Activated B cell treated with CpG ODN at 0.5 μM for 24 hours (primary cell): ENCODE data around the gene PDCD1. TPM values are rescaled to one million over a fixed set of nuclear protein-coding genes. Genes with fewer than 3 reads are reported as not detected.
"Not testable (repeated sequence)": the region's sequence is repeated elsewhere in the genome, so short reads cannot be mapped to it uniquely, and the experiment has no call there.

ENCODE experiments used
- ATAC-seq: fragments of 200-7000 bp; cut with Tn5 transposase; one replicate; pipeline ENCODE4 v1.10.0; 2021; ENCODE audit warnings: low read depth, mild to moderate bottlenecking, moderate library complexity
- CTCF ChIA-PET: fragments of 350-600 bp; sonication (Branson Sonifier 250); formaldehyde crosslinking; loops from one replicate; lab custom pipeline; 2021; ENCODE audit warnings: antibody characterized with exemption; lab: Charles Lee
- POLR2A ChIA-PET: fragments of 350-600 bp; sonication (Branson Sonifier 250); formaldehyde crosslinking; loops from one replicate; lab custom pipeline; 2021; ENCODE audit warnings: antibody characterized with exemption; lab: Charles Lee
- DNase-seq: peaks from one replicate; pipeline ENCODE4 v3.0.0; 2022
- H3K27ac Mint-ChIP-seq: one replicate; pipeline ENCODE4 v1.8.0; 2020; ENCODE audit warnings: mixed read lengths
- H3K27me3 Mint-ChIP-seq: one replicate; pipeline ENCODE4 v1.8.0; 2021; ENCODE audit warnings: mixed read lengths
- H3K36me3 Mint-ChIP-seq: one replicate; pipeline ENCODE4 v1.8.0; 2021; ENCODE audit warnings: low read depth, mixed read lengths
- H3K4me1 Mint-ChIP-seq: one replicate; pipeline ENCODE4 v1.8.0; 2021; ENCODE audit warnings: mixed read lengths
- H3K4me3 Mint-ChIP-seq: one replicate; pipeline ENCODE4 v1.8.0; 2020; ENCODE audit warnings: mild to moderate bottlenecking, mixed read lengths
- H3K9me3 Mint-ChIP-seq: one replicate; pipeline ENCODE4 v1.8.0; 2020; ENCODE audit warnings: mixed read lengths
- intact Hi-C: fragments of 100-400 bp; cut with micrococcal nuclease; formaldehyde crosslinking; loops from one replicate; pipeline ENCODE4 v1.15.1; 2024
- total RNA-seq: library from RNA; stranded (reverse); gene quantifications from 2 replicates; pipeline ENCODE4 v1.2.3, GENCODE V29; 2022
- TF ChIP-seq, protein P1 (sequence below): fragments of 200-600 bp; IDR thresholded peaks from one replicate; pipeline ENCODE4 v1.8.0; 2022; ENCODE audit warnings: antibody characterized with exemption, mild to moderate bottlenecking

The PDCD1 gene
- total RNA-seq, 1 donor from 2014 or later, result 3.5 TPM

GRCh38 chr2:241835611-241836010, 23.1 kb downstream of the PDCD1 start:
- no peak for DNase-seq
- ATAC-seq, result no peak
- TF ChIP-seq, protein P1, sequence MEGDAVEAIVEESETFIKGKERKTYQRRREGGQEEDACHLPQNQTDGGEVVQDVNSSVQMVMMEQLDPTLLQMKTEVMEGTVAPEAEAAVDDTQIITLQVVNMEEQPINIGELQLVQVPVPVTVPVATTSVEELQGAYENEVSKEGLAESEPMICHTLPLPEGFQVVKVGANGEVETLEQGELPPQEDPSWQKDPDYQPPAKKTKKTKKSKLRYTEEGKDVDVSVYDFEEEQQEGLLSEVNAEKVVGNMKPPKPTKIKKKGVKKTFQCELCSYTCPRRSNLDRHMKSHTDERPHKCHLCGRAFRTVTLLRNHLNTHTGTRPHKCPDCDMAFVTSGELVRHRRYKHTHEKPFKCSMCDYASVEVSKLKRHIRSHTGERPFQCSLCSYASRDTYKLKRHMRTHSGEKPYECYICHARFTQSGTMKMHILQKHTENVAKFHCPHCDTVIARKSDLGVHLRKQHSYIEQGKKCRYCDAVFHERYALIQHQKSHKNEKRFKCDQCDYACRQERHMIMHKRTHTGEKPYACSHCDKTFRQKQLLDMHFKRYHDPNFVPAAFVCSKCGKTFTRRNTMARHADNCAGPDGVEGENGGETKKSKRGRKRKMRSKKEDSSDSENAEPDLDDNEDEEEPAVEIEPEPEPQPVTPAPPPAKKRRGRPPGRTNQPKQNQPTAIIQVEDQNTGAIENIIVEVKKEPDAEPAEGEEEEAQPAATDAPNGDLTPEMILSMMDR, result no peak
- Mint-ChIP-seq H3K27ac (no peak overlapping the region), H3K36me3 (no peaks in the 10 kb centered on the region), H3K27me3 (peaks cover 15% of the 10 kb centered on the region), H3K4me3 (no peak overlapping the region), H3K4me1 (no peaks in the 10 kb centered on the region), H3K9me3 (peaks cover 6% of the 10 kb centered on the region)
- intact Hi-C loops, result no loop called here
- ChIA-PET POLR2A (no interaction called here), CTCF (no interaction called here)

DNA sequence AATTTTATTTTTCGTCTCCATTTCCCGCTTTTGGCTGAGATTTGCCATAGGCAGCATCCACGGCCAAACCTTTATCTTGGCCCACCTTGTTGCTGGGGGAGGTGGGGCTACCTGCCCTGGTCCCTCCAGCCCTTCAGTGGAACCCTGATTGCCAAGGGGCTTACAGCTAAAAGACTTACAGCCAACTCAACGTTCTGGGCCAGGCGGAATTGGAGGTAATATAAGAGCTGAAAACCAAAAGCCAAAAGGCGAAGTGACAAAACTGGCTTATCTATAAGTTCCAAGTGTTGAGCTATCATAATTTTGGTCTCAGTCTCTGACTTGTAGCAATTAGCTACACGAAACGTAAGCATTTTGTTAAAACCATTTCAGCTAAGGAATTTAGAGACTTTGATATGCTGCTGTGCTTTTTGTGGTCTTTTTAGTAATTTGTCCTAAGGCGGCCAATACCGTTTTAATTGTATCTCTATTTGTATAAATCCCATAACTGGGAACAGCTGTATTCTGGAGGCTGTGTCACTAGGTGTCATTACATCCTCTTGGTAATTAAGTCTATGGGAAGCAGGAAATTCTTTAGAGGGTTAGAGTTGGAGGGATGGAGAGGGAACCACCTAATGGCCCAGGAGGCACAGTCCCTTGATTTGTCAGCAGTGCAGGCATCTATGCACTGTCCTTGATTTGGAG, 24.0 kb downstream of the PDCD1 start:
- no peak for ATAC-seq
- CTCF ChIA-PET, result no interaction called here
- Mint-ChIP-seq H3K27me3 (peaks cover 20% of the 10 kb centered on the region), H3K36me3 (no peaks in the 10 kb centered on the region), H3K4me3 (no peak overlapping the region), H3K4me1 (no peaks in the 10 kb centered on the region), H3K27ac (no peak overlapping the region), H3K9me3 (peaks cover 6% of the 10 kb centered on the region)
- intact Hi-C loops, result no loop called here
- TF ChIP-seq, protein P1, result no peak
- POLR2A ChIA-PET, result no interaction called here
- DNase-seq, result no peak

GRCh38 chr2:241833756-241834526, 24.8 kb downstream of the PDCD1 start:
- ATAC-seq, result not testable (repeated sequence)

DNA sequence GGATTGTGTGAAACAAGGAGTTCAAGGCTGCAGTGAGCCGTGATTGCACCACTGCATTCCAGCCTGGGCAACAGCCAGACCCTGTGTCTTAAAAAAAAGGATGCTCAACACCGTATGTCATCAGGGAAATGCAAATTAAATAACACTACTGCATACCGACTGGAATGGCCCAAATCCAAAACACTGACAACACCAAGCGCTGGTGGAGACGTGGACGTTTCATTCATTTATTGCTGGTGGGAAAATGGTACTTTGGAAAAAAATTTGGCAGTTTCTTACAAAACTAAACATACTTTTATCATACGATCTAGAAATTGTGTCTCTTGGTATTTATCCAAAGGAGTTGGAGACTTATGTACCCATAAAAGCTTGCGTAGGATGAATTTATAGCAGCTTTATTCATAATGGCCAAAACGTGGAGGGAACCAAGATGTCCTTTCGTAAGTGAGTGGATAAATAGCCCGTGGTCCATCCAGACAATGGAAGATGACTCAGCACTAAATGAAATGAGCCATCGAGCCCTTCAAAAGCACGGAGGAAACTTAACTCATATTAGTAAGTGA, 25.5 kb downstream of the PDCD1 start:
- H3K9me3 Mint-ChIP-seq, result peaks cover 7% of the 10 kb centered on the region
- H3K27me3 Mint-ChIP-seq, result peaks cover 21% of the 10 kb centered on the region
- DNase-seq (no peak), ATAC-seq (no peak)
- no peaks in the 10 kb centered on the region for H3K4me1 Mint-ChIP-seq
- no peak overlapping the region for H3K27ac Mint-ChIP-seq
- intact Hi-C loops, result no loop called here
- TF ChIP-seq, protein P1, result no peak
- CTCF ChIA-PET, result no interaction called here
- H3K4me3 Mint-ChIP-seq, result no peak overlapping the region
- POLR2A ChIA-PET, result interaction anchor here (0.7 kb wide), 1 partner anchor 132 kb away, joined by 4 read pairs; no protein-coding TSS in a partner anchor
- no peaks in the 10 kb centered on the region for H3K36me3 Mint-ChIP-seq

More at GRCh38 chr2:241833756-241834526, 24.8 kb downstream of the PDCD1 start:
- H3K4me3 Mint-ChIP-seq, CTCF ChIA-PET, H3K4me1 Mint-ChIP-seq, intact Hi-C loops, H3K36me3 Mint-ChIP-seq, DNase-seq, H3K27ac Mint-ChIP-seq, H3K9me3 Mint-ChIP-seq: not testable (repeated sequence)
- POLR2A ChIA-PET, result interaction anchor here (0.7 kb wide), 1 partner anchor 133 kb away, joined by 4 read pairs; no protein-coding TSS in a partner anchor
- peaks cover 20% of the 10 kb centered on the region for H3K27me3 Mint-ChIP-seq

DNA sequence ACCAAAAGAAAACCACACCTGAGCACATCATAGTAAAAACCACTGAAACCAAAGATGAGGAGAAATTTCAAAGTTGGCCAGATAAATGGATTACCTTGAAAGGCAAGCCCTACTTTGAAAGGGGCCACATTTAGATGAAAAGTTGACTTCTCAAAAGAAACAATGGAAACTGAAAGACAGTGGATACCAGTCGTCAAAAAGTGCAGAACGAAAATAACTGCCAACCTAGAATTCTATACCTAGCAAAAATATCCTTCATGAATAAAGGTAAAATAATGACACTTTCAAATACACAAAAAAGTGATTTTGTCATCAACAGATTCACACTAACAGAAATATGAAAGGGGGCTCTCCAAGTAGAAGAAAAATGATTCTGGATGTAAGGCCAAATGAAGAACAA, 31.3 kb downstream of the PDCD1 start:
- H3K4me1 Mint-ChIP-seq, result no peaks in the 10 kb centered on the region
- no peak overlapping the region for H3K27ac Mint-ChIP-seq
- intact Hi-C loops, result no loop called here
- peaks cover 25% of the 10 kb centered on the region for H3K27me3 Mint-ChIP-seq
- H3K9me3 Mint-ChIP-seq, result peaks cover 9% of the 10 kb centered on the region
- no peak overlapping the region for H3K4me3 Mint-ChIP-seq
- ATAC-seq (no peak), DNase-seq (no peak)
- ChIA-PET CTCF (no interaction called here), POLR2A (no interaction called here)
- peaks cover 1% of the 10 kb centered on the region for H3K36me3 Mint-ChIP-seq
- TF ChIP-seq, protein P1, result no peak

DNA sequence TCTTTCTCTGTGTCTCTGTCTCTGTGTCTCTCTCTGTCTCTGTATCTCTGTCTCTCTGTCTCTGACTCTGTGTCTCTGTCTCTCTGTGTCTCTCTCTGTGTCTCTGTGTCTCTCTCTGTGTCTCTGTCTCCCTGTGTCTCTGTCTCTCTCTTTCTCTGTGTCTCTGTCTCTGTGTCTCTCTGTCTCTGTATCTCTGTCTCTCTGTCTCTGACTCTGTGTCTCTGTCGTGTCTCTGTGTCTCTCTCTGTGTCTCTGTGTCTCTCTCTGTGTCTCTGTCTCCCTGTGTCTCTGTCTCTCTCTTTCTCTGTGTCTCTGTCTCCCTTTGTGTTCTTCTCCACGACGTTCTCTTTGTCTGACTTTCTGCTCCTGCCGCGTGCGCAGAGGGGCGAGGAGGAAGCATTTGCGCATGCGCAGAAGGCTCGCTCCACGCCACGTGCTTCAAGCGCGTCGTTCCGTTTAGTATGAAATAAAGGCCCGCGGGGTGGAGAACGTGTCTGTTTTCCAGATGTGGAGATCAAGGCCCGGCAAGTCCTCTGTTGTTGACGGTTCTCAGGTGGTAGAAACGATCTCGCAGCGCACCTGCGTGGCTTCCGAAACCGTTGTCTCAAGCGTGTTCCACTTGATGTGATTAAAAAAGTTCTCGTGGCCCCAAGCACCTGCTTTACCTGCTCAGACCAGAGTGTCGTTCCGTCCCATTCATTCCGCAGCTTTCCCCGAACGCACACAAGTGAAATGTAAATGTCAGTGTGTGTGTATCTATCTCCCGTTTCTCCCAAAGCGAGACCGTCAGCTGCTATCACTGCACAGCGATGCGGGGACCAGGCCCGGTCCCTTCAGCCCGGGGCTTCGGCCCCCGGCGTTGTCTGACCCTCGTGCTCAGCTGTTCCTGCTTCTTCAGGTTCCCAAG, 34.9 kb downstream of the PDCD1 start:
- intact Hi-C loops, H3K36me3 Mint-ChIP-seq, H3K27ac Mint-ChIP-seq, H3K4me3 Mint-ChIP-seq, CTCF ChIA-PET, H3K9me3 Mint-ChIP-seq, POLR2A ChIA-PET, ATAC-seq, H3K4me1 Mint-ChIP-seq, DNase-seq: not testable (repeated sequence)
- peaks cover 17% of the 10 kb centered on the region for H3K27me3 Mint-ChIP-seq
